ENCODE measurements around the gene YPEL2. TPM values are rescaled to one million over a fixed set of nuclear protein-coding genes. Genes with fewer than 3 reads are reported as not detected.
"Not testable (repeated sequence)": the region's sequence is repeated elsewhere in the genome, so short reads cannot be mapped to it uniquely, and the experiment has no call there.

YPEL2 gene
- total RNA-seq, 2 experiments from 2014 or later: 24.0 to 25.3 TPM

- DNase-seq (no peak), ATAC-seq (ENCODE audit: low read depth) (peak; percentile 96)
- no peaks in the 10 kb centered on the region for H3K9me3 Mint-ChIP-seq
- no peak overlapping the region for H3K27ac Mint-ChIP-seq
- peaks cover 3% of the 10 kb centered on the region for H3K27me3 Mint-ChIP-seq
- H3K4me1 Mint-ChIP-seq: peaks cover 7% of the 10 kb centered on the region
- no peaks in the 10 kb centered on the region for H3K36me3 Mint-ChIP-seq
- POLR2A ChIA-PET: interaction anchor here (1.2 to 1.5 kb wide), 2 partner anchors 105 to 130 kb away, joined by 4 to 8 read pairs; no protein-coding TSS in a partner anchor
- H3K4me3 Mint-ChIP-seq: no peak overlapping the region
These were observed 20.4 kb upstream of the YPEL2 start for GRCh38 chr17:59311051-59311468.

- H3K4me3 Mint-ChIP-seq; H3K9me3 Mint-ChIP-seq; H3K27ac Mint-ChIP-seq; H3K36me3 Mint-ChIP-seq; H3K4me1 Mint-ChIP-seq; H3K27me3 Mint-ChIP-seq; DNase-seq; ATAC-seq (ENCODE audit: low read depth): not testable (repeated sequence)
- POLR2A ChIA-PET: interaction anchor here (1.2 to 1.5 kb wide), 2 partner anchors 105 to 130 kb away, joined by 4 to 8 read pairs; no protein-coding TSS in a partner anchor
These were observed 19.9 kb upstream of the YPEL2 start for GRCh38 chr17:59311521-59311920.

- DNase-seq (no peak), ATAC-seq (ENCODE audit: low read depth) (no peak)
- Mint-ChIP-seq H3K27ac (no peak overlapping the region), H3K4me3 (no peak overlapping the region), H3K4me1 (peaks cover 4% of the 10 kb centered on the region), H3K9me3 (no peaks in the 10 kb centered on the region), H3K27me3 (no peaks in the 10 kb centered on the region), H3K36me3 (no peaks in the 10 kb centered on the region)
- POLR2A ChIA-PET: no interaction called here
These were observed 15.6 kb upstream of the YPEL2 start for GRCh38 chr17:59315866-59316265.

GRCh38 chr17:59327121-59327980 lies 4.1 kb upstream of the YPEL2 start:
- no peak overlapping the region for H3K4me3 Mint-ChIP-seq
- ATAC-seq (ENCODE audit: low read depth): no peak
- peaks cover 28% of the 10 kb centered on the region for H3K4me1 Mint-ChIP-seq
- H3K9me3 Mint-ChIP-seq: no peaks in the 10 kb centered on the region
- no peak for DNase-seq
- H3K36me3 Mint-ChIP-seq: no peaks in the 10 kb centered on the region
- POLR2A ChIA-PET: interaction anchor here (0.6 to 3.4 kb wide), 2 partner anchors 34 to 90 kb away, joined by 3 to 36 read pairs; no protein-coding TSS in a partner anchor
- H3K27ac Mint-ChIP-seq: peak overlapping the region; percentile 12
- peaks cover 3% of the 10 kb centered on the region for H3K27me3 Mint-ChIP-seq

GRCh38 chr17:59327981-59328290 lies 3.5 kb upstream of the YPEL2 start:
- Mint-ChIP-seq H3K4me3 (peak overlapping the region; percentile 4), H3K9me3 (no peaks in the 10 kb centered on the region), H3K36me3 (peaks cover 2% of the 10 kb centered on the region), H3K4me1 (peaks cover 26% of the 10 kb centered on the region), H3K27ac (peak overlapping the region; percentile 6), H3K27me3 (peaks cover 3% of the 10 kb centered on the region)
- POLR2A ChIA-PET: interaction anchor here (0.6 to 3.4 kb wide), 3 partner anchors 34 to 119 kb away, joined by 3 to 36 read pairs (median 3); no protein-coding TSS in a partner anchor
- DNase-seq (no peak), ATAC-seq (ENCODE audit: low read depth) (no peak)

- Mint-ChIP-seq H3K9me3 (no peaks in the 10 kb centered on the region), H3K36me3 (peaks cover 2% of the 10 kb centered on the region), H3K4me1 (peaks cover 31% of the 10 kb centered on the region), H3K27ac (peak overlapping the region; percentile 28), H3K4me3 (no peak overlapping the region), H3K27me3 (peaks cover under 1% of the 10 kb centered on the region)
- POLR2A ChIA-PET: interaction anchor here (0.7 to 3.6 kb wide), 3 partner anchors 33 to 119 kb away, joined by 3 to 36 read pairs (median 36); no protein-coding TSS in a partner anchor
- ATAC-seq (ENCODE audit: low read depth) (no peak), DNase-seq (no peak)
These were observed 2.9 kb upstream of the YPEL2 start for GRCh38 chr17:59328601-59329000.

GRCh38 chr17:59329176-59330052 lies 2.0 kb upstream of the YPEL2 start:
- POLR2A ChIA-PET: interaction anchor here (0.5 to 3.6 kb wide), 14 partner anchors 21 to 977 kb away, joined by 3 to 36 read pairs (median 6); partner anchors contain the start of gene SUPT4H1
- peak overlapping the region; percentile 68 for H3K4me3 Mint-ChIP-seq
- no peaks in the 10 kb centered on the region for H3K9me3 Mint-ChIP-seq
- peaks cover 2% of the 10 kb centered on the region for H3K36me3 Mint-ChIP-seq
- H3K4me1 Mint-ChIP-seq: peaks cover 36% of the 10 kb centered on the region
- DNase-seq: no peak
- no peaks in the 10 kb centered on the region for H3K27me3 Mint-ChIP-seq
- peak overlapping the region; percentile 92 for H3K27ac Mint-ChIP-seq
- ATAC-seq (ENCODE audit: low read depth): peak; percentile 51

GRCh38 chr17:59330053-59330942 lies 1.2 kb upstream of the YPEL2 start:
- ATAC-seq (ENCODE audit: low read depth): no peak
- peaks cover 43% of the 10 kb centered on the region for H3K4me1 Mint-ChIP-seq
- no peaks in the 10 kb centered on the region for H3K27me3 Mint-ChIP-seq

GRCh38 chr17:59331929-59332748 lies 684 bp downstream of the YPEL2 start:
- H3K9me3 Mint-ChIP-seq: no peaks in the 10 kb centered on the region

More at GRCh38 chr17:59330053-59330942, 1.2 kb upstream of the YPEL2 start:
- H3K27ac Mint-ChIP-seq: peak overlapping the region; percentile 92
- H3K9me3 Mint-ChIP-seq: no peaks in the 10 kb centered on the region
- POLR2A ChIA-PET: interaction anchor here (0.5 to 3.6 kb wide), 14 partner anchors 20 to 978 kb away, joined by 3 to 36 read pairs (median 6); partner anchors contain the start of gene SUPT4H1
- DNase-seq: no peak
- H3K4me3 Mint-ChIP-seq: peak overlapping the region; percentile 68
- peaks cover 4% of the 10 kb centered on the region for H3K36me3 Mint-ChIP-seq

GRCh38 chr17:59332749-59333377 lies 1.4 kb downstream of the YPEL2 start:
- Mint-ChIP-seq H3K27me3 (no peaks in the 10 kb centered on the region), H3K27ac (peak overlapping the region; percentile 87), H3K36me3 (peaks cover 6% of the 10 kb centered on the region), H3K4me3 (peak overlapping the region; percentile 95), H3K4me1 (peaks cover 38% of the 10 kb centered on the region), H3K9me3 (no peaks in the 10 kb centered on the region)
- DNase-seq (no peak), ATAC-seq (ENCODE audit: low read depth) (no peak)
- POLR2A ChIA-PET: interaction anchor here (0.5 to 2.0 kb wide), 12 partner anchors 11 to 1023 kb away, joined by 3 to 11 read pairs (median 5); partner anchors contain the start of genes RNFT1 and SMG8

More at GRCh38 chr17:59331929-59332748, 684 bp downstream of the YPEL2 start:
- POLR2A ChIA-PET: interaction anchor here (0.5 to 3.6 kb wide), 14 partner anchors 12 to 1024 kb away, joined by 3 to 36 read pairs (median 5); partner anchors contain the start of genes RNFT1 and SMG8
- Mint-ChIP-seq H3K4me3 (peak overlapping the region; percentile 95), H3K27ac (peak overlapping the region; percentile 87), H3K36me3 (peaks cover 6% of the 10 kb centered on the region), H3K27me3 (no peaks in the 10 kb centered on the region), H3K4me1 (peaks cover 43% of the 10 kb centered on the region)
- DNase-seq: peak; percentile 63
- no peak for ATAC-seq (ENCODE audit: low read depth)

- no peaks in the 10 kb centered on the region for H3K9me3 Mint-ChIP-seq
- H3K27me3 Mint-ChIP-seq: no peaks in the 10 kb centered on the region
- DNase-seq (no peak), ATAC-seq (ENCODE audit: low read depth) (no peak)
- no peak overlapping the region for H3K27ac Mint-ChIP-seq
- H3K4me3 Mint-ChIP-seq: peak overlapping the region; percentile 95
- POLR2A ChIA-PET: interaction anchor here (1.0 to 2.0 kb wide), 2 partner anchors 12 to 35 kb away, joined by 3 to 9 read pairs; no protein-coding TSS in a partner anchor
- H3K36me3 Mint-ChIP-seq: peaks cover 9% of the 10 kb centered on the region
- peaks cover 41% of the 10 kb centered on the region for H3K4me1 Mint-ChIP-seq
These were observed 2.4 kb downstream of the YPEL2 start for GRCh38 chr17:59333836-59334235.

Measured in activated naive CD8-positive, alpha-beta T cell treated with anti-CD3 and anti-CD28 coated beads, Interleukin-2, amount 10 ng/mL, durations not matched to agents 7 days and 5 days (primary cell).